GM12878 (cell line): ENCODE data around the gene SHD. TPM values are rescaled to one million over a fixed set of nuclear protein-coding genes. Genes with fewer than 3 reads are reported as not detected.

Experiments
- CBX3 ChIP-seq: fragments of 200-600 bp; sonication (generic); IDR thresholded peaks from 2 replicates; pipeline ENCODE4 v1.6.1; 2016; ENCODE audit warnings: low read depth, borderline replicate concordance
- CREB1 ChIP-seq: IDR thresholded peaks from 2 replicates; pipeline ENCODE4 v1.6.1; 2012; ENCODE audit warnings: low read depth, mild to moderate bottlenecking, inconsistent platforms
- ESRRA ChIP-seq: IDR thresholded peaks from 2 replicates; pipeline ENCODE4 v1.6.1; 2012; ENCODE audit warnings: mild to moderate bottlenecking, low read length, improper control_type of control experiment
- EZH2 ChIP-seq: IDR thresholded peaks from 2 replicates; pipeline ENCODE4 v1.6.1; 2012; ENCODE audit warnings: low read depth, mild to moderate bottlenecking, control low read depth, inconsistent platforms, low read length, borderline replicate concordance; ENCODE audit not compliant: control insufficient read depth
- HDAC2 ChIP-seq: fragments of 200-600 bp; sonication (generic); IDR thresholded peaks from 2 replicates; pipeline ENCODE4 v1.6.1; 2017
- KLF5 ChIP-seq: fragments of 450-650 bp; IDR thresholded peaks from 2 replicates; pipeline ENCODE4 v1.6.1; 2014; ENCODE audit warnings: mild to moderate bottlenecking; ENCODE audit not compliant: partially characterized antibody
- MEF2B ChIP-seq: fragments of 450-650 bp; IDR thresholded peaks from 2 replicates; pipeline ENCODE4 v1.6.1; 2018; ENCODE audit warnings: mild to moderate bottlenecking, moderate library complexity; ENCODE audit not compliant: partially characterized antibody, poor library complexity, severe bottlenecking
- MTA3 ChIP-seq: IDR thresholded peaks from 2 replicates; pipeline ENCODE4 v1.6.1; 2012; ENCODE audit warnings: low read length, inconsistent platforms, borderline replicate concordance
- NFYA ChIP-seq: IDR thresholded peaks from 2 replicates; pipeline ENCODE4 v1.6.1; 2011; ENCODE audit warnings: low read depth, mild to moderate bottlenecking, low read length, improper control_type of control experiment, borderline replicate concordance
- PAX5 ChIP-seq: IDR thresholded peaks from 2 replicates; pipeline ENCODE4 v1.6.1; 2011; ENCODE audit warnings: low read depth, low read length, borderline replicate concordance
- PML ChIP-seq: IDR thresholded peaks from 2 replicates; pipeline ENCODE4 v1.6.1; 2012; ENCODE audit warnings: low read length, inconsistent platforms
- RB1 ChIP-seq: fragments of 450-650 bp; formaldehyde crosslinking; IDR thresholded peaks from 2 replicates; pipeline ENCODE4 v1.6.1; 2017; ENCODE audit warnings: mild to moderate bottlenecking, borderline replicate concordance
- ZNF217 ChIP-seq: fragments of 450-650 bp; IDR thresholded peaks from 2 replicates; pipeline ENCODE4 v1.6.1; 2017; ENCODE audit warnings: antibody characterized with exemption, mild to moderate bottlenecking
- ZNF384 ChIP-seq: IDR thresholded peaks from 2 replicates; pipeline ENCODE4 v1.6.1; 2012; ENCODE audit warnings: low read depth, mild to moderate bottlenecking, low read length, improper control_type of control experiment, borderline replicate concordance
- polyA plus RNA-seq, 11 experiments: library from polyadenylated mRNA; depleted of rRNA in 4 of 11; unstranded in 6 of 11; stranded (reverse) in 5 of 11; fragments of >200 nt; fragmentation: Nextera tagmentation in 4 of 11; fragmentation: Illumina TruSeq in 1 of 11; extraction: Ambion mirVana in 4 of 11; extraction: Trizol in 1 of 11; gene quantifications; 1 replicate in 1 of 11; 2 replicates in 10 of 11; pipeline versions ENCODE4 v1.2.1 to v1.2.3, GENCODE V29; 2011 to 2016; ENCODE audit warnings: inconsistent platforms in 2 of 11, missing spikeins in 2 of 11, low read depth in 1 of 11
- total RNA-seq, 4 experiments: library from RNA; depleted of rRNA in 3 of 4; stranded (reverse); fragments of >200 nt in 3 of 4; fragmentation: Illumina TruSeq in 1 of 4; extraction: Trizol in 1 of 4; gene quantifications; 2 replicates each; pipeline versions ENCODE4 v1.2.1 to v1.2.3, GENCODE V29; 2013 to 2021
- TF ChIP-seq, protein P1 (sequence below): fragments of 450-650 bp; IDR thresholded peaks from 2 replicates; pipeline ENCODE4 v1.6.1; 2017; ENCODE audit warnings: mild to moderate bottlenecking, moderate library complexity
- TF ChIP-seq, protein P2 (sequence below): fragments of 450-650 bp; IDR thresholded peaks from 2 replicates; pipeline ENCODE4 v1.6.1; 2016; ENCODE audit warnings: mild to moderate bottlenecking, moderate library complexity, borderline replicate concordance
- TF ChIP-seq, protein P3 (sequence below): IDR thresholded peaks from 2 replicates; pipeline ENCODE4 v1.6.1; 2012; ENCODE audit warnings: low read depth, low read length, improper control_type of control experiment
- TF ChIP-seq, protein P4 (sequence below): fragments of 450-650 bp; IDR thresholded peaks from 2 replicates; pipeline ENCODE4 v1.6.1; 2017; ENCODE audit warnings: mild to moderate bottlenecking
- TF ChIP-seq, protein P5 (sequence below): IDR thresholded peaks from 2 replicates; pipeline ENCODE4 v1.6.1; 2011; ENCODE audit warnings: low read depth, low read length, improper control_type of control experiment, borderline replicate concordance

The SHD gene
- total and polyA plus RNA-seq, 10 of the 15 experiments (the other 5 are each of a cell fraction or from before 2014, with no cell fraction given), result 0.09 TPM; not detected in 9

DNA sequence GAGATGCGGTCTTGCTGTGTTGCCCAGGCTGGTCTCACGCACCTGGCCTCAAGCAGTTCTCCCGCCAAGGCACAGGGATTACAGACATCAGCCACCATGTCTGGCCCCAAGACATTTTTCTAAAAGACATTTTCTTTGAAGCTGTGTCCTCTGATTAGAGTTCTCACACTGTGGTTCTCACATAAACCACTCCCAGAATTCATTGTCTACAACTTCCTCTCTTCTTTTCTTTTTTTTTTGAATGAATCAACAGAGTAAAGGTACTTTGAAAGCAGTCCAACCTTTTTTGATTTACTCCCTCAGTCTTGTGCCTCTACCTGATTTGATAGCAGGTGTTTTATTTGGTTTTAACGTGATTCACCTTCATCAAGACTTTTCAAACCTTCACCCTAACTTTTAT, 14.3 kb upstream of the SHD start (continued):
- TF ChIP-seq PML, result no peak
- TF ChIP-seq ESRRA, result no peak
- no peak for TF ChIP-seq CBX3
- no peak for TF ChIP-seq EZH2
- no peak for TF ChIP-seq PAX5
- TF ChIP-seq, protein P1, sequence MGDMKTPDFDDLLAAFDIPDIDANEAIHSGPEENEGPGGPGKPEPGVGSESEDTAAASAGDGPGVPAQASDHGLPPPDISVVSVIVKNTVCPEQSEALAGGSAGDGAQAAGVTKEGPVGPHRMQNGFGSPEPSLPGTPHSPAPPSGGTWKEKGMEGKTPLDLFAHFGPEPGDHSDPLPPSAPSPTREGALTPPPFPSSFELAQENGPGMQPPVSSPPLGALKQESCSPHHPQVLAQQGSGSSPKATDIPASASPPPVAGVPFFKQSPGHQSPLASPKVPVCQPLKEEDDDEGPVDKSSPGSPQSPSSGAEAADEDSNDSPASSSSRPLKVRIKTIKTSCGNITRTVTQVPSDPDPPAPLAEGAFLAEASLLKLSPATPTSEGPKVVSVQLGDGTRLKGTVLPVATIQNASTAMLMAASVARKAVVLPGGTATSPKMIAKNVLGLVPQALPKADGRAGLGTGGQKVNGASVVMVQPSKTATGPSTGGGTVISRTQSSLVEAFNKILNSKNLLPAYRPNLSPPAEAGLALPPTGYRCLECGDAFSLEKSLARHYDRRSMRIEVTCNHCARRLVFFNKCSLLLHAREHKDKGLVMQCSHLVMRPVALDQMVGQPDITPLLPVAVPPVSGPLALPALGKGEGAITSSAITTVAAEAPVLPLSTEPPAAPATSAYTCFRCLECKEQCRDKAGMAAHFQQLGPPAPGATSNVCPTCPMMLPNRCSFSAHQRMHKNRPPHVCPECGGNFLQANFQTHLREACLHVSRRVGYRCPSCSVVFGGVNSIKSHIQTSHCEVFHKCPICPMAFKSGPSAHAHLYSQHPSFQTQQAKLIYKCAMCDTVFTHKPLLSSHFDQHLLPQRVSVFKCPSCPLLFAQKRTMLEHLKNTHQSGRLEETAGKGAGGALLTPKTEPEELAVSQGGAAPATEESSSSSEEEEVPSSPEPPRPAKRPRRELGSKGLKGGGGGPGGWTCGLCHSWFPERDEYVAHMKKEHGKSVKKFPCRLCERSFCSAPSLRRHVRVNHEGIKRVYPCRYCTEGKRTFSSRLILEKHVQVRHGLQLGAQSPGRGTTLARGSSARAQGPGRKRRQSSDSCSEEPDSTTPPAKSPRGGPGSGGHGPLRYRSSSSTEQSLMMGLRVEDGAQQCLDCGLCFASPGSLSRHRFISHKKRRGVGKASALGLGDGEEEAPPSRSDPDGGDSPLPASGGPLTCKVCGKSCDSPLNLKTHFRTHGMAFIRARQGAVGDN, result 0 out of 2 replicates have a peak, but pooled peaks have one; percentile 11
- TF ChIP-seq, protein P2, sequence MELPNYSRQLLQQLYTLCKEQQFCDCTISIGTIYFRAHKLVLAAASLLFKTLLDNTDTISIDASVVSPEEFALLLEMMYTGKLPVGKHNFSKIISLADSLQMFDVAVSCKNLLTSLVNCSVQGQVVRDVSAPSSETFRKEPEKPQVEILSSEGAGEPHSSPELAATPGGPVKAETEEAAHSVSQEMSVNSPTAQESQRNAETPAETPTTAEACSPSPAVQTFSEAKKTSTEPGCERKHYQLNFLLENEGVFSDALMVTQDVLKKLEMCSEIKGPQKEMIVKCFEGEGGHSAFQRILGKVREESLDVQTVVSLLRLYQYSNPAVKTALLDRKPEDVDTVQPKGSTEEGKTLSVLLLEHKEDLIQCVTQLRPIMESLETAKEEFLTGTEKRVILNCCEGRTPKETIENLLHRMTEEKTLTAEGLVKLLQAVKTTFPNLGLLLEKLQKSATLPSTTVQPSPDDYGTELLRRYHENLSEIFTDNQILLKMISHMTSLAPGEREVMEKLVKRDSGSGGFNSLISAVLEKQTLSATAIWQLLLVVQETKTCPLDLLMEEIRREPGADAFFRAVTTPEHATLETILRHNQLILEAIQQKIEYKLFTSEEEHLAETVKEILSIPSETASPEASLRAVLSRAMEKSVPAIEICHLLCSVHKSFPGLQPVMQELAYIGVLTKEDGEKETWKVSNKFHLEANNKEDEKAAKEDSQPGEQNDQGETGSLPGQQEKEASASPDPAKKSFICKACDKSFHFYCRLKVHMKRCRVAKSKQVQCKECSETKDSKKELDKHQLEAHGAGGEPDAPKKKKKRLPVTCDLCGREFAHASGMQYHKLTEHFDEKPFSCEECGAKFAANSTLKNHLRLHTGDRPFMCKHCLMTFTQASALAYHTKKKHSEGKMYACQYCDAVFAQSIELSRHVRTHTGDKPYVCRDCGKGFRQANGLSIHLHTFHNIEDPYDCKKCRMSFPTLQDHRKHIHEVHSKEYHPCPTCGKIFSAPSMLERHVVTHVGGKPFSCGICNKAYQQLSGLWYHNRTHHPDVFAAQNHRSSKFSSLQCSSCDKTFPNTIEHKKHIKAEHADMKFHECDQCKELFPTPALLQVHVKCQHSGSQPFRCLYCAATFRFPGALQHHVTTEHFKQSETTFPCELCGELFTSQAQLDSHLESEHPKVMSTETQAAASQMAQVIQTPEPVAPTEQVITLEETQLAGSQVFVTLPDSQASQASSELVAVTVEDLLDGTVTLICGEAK, result no peak
- TF ChIP-seq ZNF384, result peak; percentile 69; the same call in 1 of the 2 replicates
- TF ChIP-seq NFYA, result no peak
- TF ChIP-seq MTA3, result no peak
- TF ChIP-seq HDAC2, result no peak
- TF ChIP-seq, protein P3, sequence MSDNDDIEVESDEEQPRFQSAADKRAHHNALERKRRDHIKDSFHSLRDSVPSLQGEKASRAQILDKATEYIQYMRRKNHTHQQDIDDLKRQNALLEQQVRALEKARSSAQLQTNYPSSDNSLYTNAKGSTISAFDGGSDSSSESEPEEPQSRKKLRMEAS, result no peak
- no peak for TF ChIP-seq ZNF217
- TF ChIP-seq, protein P4, sequence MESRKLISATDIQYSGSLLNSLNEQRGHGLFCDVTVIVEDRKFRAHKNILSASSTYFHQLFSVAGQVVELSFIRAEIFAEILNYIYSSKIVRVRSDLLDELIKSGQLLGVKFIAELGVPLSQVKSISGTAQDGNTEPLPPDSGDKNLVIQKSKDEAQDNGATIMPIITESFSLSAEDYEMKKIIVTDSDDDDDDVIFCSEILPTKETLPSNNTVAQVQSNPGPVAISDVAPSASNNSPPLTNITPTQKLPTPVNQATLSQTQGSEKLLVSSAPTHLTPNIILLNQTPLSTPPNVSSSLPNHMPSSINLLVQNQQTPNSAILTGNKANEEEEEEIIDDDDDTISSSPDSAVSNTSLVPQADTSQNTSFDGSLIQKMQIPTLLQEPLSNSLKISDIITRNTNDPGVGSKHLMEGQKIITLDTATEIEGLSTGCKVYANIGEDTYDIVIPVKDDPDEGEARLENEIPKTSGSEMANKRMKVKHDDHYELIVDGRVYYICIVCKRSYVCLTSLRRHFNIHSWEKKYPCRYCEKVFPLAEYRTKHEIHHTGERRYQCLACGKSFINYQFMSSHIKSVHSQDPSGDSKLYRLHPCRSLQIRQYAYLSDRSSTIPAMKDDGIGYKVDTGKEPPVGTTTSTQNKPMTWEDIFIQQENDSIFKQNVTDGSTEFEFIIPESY, result peak; percentile 52; the same call in 1 of the 2 replicates
- peak; percentile 16 for TF ChIP-seq MEF2B
- no peak for TF ChIP-seq CREB1
- TF ChIP-seq, protein P5, sequence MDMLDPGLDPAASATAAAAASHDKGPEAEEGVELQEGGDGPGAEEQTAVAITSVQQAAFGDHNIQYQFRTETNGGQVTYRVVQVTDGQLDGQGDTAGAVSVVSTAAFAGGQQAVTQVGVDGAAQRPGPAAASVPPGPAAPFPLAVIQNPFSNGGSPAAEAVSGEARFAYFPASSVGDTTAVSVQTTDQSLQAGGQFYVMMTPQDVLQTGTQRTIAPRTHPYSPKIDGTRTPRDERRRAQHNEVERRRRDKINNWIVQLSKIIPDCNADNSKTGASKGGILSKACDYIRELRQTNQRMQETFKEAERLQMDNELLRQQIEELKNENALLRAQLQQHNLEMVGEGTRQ, result no peak
- TF ChIP-seq KLF5, result no peak
- TF ChIP-seq RB1, result no peak
